Renal cortex interstitium (tissue), 11 donors: Measurements from ENCODE around the gene IL16. TPM values are rescaled to one million over a fixed set of nuclear protein-coding genes. Genes with fewer than 3 reads are reported as not detected.

Experiments used
- DNase-seq, 11 donors: peaks; one replicate each; pipeline ENCODE4 v3.0.0-alpha.2; 2013; ENCODE audit warnings: low read depth in 9 of 11, low spot score in 4 of 11; ENCODE audit errors: extremely low read depth in 1 of 11
- polyA plus RNA-seq, 3 donors: library from polyadenylated mRNA; unstranded; fragments of 120-200 nt; gene quantifications; one replicate each; pipeline ENCODE4 v1.2.1, GENCODE V29; 2013; ENCODE audit not compliant: insufficient read length in 3 of 3

The IL16 gene
- polyA plus RNA-seq, 3 donors: 5.2 to 5.5 (median 5.4) TPM

GRCh38 chr15:81315452-81316175 lies 118.9 kb downstream of the IL16 start:
- no peak for DNase-seq

GRCh38 chr15:81316267-81316666 lies 119.6 kb downstream of the IL16 start:
- no peak for DNase-seq

GRCh38 chr15:81317642-81318017 lies 121.0 kb downstream of the IL16 start:
- DNase-seq: no peak

- DNase-seq: no peak
Observed at GRCh38 chr15:81321667-81322066, 125.0 kb downstream of the IL16 start.

GRCh38 chr15:81322676-81323253 lies 126.1 kb downstream of the IL16 start:
- no peak for DNase-seq

- peak in 2 of 11 donors; percentile 9 to 11 for DNase-seq
Observed at GRCh38 chr15:81323559-81323943, 126.9 kb downstream of the IL16 start.

- peak; percentile 89 to 97 (median 96) for DNase-seq
Observed at GRCh38 chr15:81323944-81324881, 127.5 kb downstream of the IL16 start, which contains the start of gene STARD5. Gene STARD5, minus strand, starts transcription at chr15:81324141. Its CDS starts 42 bp downstream, at chr15:81324099.

GRCh38 chr15:81326466-81327212 lies 130.0 kb downstream of the IL16 start:
- no peak for DNase-seq

- DNase-seq: no peak
Observed at GRCh38 chr15:81327516-81327915, 130.8 kb downstream of the IL16 start.

GRCh38 chr15:81329446-81329845 lies 132.8 kb downstream of the IL16 start:
- DNase-seq: no peak

- no peak for DNase-seq
Observed at GRCh38 chr15:81330366-81331090, 133.8 kb downstream of the IL16 start.

- peak in 1 of 11 donors; percentile 5 for DNase-seq
Observed at GRCh38 chr15:81331141-81331540, 134.5 kb downstream of the IL16 start.

GRCh38 chr15:81331600-81331999 lies 134.9 kb downstream of the IL16 start:
- DNase-seq: no peak

- no peak for DNase-seq
Observed at GRCh38 chr15:81332326-81332725, 135.6 kb downstream of the IL16 start.

- no peak for DNase-seq
Observed at GRCh38 chr15:81333363-81333762, 136.7 kb downstream of the IL16 start.

GRCh38 chr15:81334768-81335435 lies 138.2 kb downstream of the IL16 start:
- no peak for DNase-seq

- DNase-seq: no peak
Observed at GRCh38 chr15:81335631-81336030, 139.0 kb downstream of the IL16 start.

- no peak for DNase-seq
Observed at GRCh38 chr15:81336568-81336967, 139.9 kb downstream of the IL16 start.
